ENCODE results near the gene AP5Z1.

AP5Z1 gene

GRCh38 chr7:4824120-4824775, 48.8 kb downstream of the AP5Z1 start:
- DNase-seq: no peak

DNA sequence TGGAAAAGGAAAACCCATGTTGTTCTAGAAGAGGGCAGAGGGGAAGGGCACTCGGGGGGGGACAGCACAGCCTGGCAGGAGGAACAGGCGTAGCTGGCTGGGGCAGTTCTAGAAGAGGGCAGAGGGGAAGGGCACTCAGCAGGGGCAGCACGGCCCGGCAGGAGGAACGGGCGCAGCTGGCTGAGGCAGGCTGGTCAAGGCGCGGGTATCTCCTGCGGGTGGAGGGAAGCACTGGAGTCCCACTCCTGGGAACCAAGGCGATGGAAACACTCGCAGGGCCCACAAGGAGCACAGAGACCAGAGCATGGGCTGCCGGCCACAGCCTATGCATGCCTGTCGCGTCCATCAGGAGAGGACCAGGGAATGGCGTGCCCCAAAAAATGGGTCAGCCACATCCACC, 49.7 kb downstream of the AP5Z1 start:
- DNase-seq: no peak

- no peak for DNase-seq
These were observed 53.4 kb downstream of the AP5Z1 start for GRCh38 chr7:4828720-4829383.

DNA sequence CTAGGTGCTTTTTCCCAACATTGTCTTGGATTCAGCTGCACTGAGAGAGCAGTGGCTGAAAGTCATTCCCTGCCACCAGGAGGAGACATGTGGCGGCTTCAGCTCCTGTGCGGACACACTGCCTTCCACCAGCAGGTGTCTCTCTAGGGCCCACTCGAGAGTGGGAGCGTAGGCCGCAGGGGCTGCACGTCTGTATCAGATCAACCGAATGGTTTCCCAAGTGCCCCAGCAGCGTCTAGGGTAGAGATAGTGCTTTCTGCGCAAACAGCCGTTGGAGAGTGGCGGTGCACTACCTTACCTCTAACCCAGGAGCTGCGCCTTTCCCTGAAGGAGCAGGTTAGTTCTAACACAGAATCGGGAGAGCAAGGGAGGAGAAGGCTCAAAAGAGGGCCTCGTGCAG, 54.8 kb downstream of the AP5Z1 start:
- DNase-seq: peak; percentile 49

- DNase-seq: no peak
These were observed 56.5 kb downstream of the AP5Z1 start for GRCh38 chr7:4831723-4832495.

DNA sequence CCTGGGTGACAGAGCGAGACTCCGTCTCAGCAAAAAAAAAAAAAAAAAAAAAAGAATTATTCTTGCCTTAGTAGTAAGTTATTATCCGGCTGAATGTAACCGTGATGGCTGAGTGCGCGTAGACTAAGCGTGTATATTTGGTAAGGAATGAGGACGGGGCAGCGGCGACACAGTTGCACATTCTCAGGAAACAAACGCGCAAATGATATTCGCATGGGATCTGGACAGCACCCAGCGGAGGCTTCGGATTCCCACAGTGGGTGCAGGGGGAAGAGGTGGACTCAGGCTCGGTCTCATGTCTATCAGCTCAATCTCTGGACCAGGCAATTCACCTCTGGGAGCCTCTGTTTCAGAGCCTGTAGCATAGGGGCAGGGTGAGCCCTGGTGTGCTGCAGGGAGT, 57.3 kb downstream of the AP5Z1 start:
- DNase-seq: no peak

GRCh38 chr7:4833176-4833575, 57.8 kb downstream of the AP5Z1 start:
- no peak for DNase-seq

- DNase-seq: no peak
These were observed 58.5 kb downstream of the AP5Z1 start for GRCh38 chr7:4833691-4834600.

DNA sequence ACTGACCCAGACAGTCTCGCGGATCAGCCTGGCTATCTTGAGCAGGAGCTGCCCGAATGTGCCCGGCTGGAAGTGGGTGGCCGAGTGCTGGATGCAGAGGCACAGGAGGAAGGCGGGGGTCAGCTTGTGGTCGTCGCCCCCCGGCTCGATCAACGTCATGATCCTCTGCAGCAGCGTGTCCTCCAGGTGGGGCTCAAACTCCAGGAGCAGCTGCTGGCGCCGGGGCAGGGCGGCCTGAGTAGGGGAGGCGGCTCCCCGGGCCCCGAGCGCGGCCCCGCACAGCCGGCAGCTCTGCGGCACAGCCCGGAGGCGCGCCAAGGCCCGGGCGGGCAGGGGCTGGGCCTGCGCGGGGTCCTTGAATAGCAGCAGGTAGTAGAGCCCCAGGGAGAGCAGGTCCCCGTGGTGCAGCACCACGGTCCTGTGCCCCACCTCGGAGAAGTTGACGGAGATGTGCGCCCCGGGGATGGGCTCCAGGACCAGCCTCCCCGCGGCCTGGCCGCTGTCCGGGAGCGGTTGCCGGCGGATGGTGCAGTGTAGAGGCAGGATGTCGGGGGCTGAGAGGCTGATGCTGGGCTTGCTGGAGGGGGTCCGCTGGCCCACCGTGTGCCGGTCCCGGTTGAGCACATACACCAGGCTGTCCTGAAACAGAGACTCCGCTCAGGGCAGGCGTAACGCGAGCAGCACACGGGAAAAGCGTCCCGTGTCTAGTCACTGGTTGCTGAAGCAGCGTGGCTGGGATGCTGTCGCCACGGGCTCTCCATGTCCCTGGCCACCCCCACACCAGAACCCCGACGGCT, 59.4 kb downstream of the AP5Z1 start:
- DNase-seq: no peak

- no peak for DNase-seq
These were observed 60.2 kb downstream of the AP5Z1 start for GRCh38 chr7:4835398-4836205.

- DNase-seq: no peak
These were observed 60.8 kb downstream of the AP5Z1 start for GRCh38 chr7:4836206-4836661.

GRCh38 chr7:4837041-4837802, 61.8 kb downstream of the AP5Z1 start:
- no peak for DNase-seq

DNA sequence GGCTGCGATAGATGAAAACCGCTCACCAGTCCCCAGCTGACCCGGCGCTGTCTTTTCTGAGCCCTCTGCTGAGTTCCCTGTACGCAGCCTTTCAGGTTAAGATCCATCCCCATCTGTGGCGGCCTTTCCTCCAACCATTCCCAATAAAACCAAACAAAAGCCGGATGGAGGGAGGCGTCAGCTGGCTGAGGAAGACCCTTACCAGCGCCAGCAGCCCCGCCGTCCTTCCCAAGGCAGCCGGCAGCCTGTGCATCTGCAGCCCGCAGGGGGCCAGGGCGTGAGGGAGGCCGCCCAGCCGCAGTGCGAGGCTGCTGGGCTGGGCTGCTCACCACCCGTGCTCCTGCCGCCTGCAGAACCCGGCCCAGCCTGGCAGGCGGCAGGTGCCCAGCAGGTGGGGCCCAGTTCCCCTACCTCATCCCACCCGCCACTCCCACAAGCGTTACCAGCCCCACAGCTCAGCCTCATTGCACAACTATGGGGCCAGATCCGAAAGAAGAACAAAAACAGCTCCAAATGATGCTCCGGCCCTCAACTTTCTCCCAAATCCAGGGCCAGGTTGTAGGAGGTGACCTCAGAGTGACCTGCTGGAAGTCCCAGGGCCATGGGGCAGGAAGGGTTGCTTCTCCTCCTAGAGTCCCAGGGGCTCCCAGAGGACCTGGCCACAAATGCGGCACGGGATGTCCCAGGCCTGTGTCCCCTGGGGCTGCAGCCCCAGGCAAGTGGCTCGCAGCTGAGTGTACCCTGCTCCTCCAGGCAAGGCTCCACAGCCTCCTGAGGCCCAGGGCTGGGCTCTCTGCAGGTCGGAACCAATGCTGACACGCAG, 62.6 kb downstream of the AP5Z1 start:
- DNase-seq: peak; percentile 48

- no peak for DNase-seq
These were observed 63.4 kb downstream of the AP5Z1 start for GRCh38 chr7:4838626-4839334.

GRCh38 chr7:4840079-4840501, 64.7 kb downstream of the AP5Z1 start:
- DNase-seq: no peak

Measured in COR-L47 (cell line).